GM23338 (cell line): Measurements from ENCODE around the gene EXD3.

Experiments
- EZH2 ChIP-seq: fragments of 200-600 bp; sonication (generic); IDR thresholded peaks from one replicate; pipeline ENCODE4 v1.8.0; 2017; ENCODE audit warnings: antibody characterized with exemption, mild to moderate bottlenecking, low read depth; ENCODE audit not compliant: unreplicated experiment
- EZH2phosphoT487 ChIP-seq: fragments of 200-600 bp; sonication (generic); IDR thresholded peaks from one replicate; pipeline ENCODE4 v1.8.1; 2018; ENCODE audit warnings: antibody characterized with exemption; ENCODE audit not compliant: unreplicated experiment
- STAT1 ChIP-seq: IDR thresholded peaks from one replicate; pipeline ENCODE4 v1.6.1; 2016; ENCODE audit warnings: antibody characterized with exemption; ENCODE audit not compliant: unreplicated experiment
- TF ChIP-seq, protein P1 (sequence below), 2 experiments: fragments of 200-600 bp in 1 of 2; sonication (generic) in 1 of 2; conservative IDR thresholded peaks; 2 replicates each; pipeline versions ENCODE4 v1.5.1 to v1.6.1; 2016 to 2017; ENCODE audit warnings: antibody characterized with exemption in 2 of 2, low read depth in 2 of 2, mild to moderate bottlenecking in 2 of 2, moderate library complexity in 1 of 2
- TF ChIP-seq, protein P2 (sequence below): IDR thresholded peaks from 2 replicates; pipeline ENCODE4 v1.6.1; 2016; ENCODE audit warnings: antibody characterized with exemption

DNA sequence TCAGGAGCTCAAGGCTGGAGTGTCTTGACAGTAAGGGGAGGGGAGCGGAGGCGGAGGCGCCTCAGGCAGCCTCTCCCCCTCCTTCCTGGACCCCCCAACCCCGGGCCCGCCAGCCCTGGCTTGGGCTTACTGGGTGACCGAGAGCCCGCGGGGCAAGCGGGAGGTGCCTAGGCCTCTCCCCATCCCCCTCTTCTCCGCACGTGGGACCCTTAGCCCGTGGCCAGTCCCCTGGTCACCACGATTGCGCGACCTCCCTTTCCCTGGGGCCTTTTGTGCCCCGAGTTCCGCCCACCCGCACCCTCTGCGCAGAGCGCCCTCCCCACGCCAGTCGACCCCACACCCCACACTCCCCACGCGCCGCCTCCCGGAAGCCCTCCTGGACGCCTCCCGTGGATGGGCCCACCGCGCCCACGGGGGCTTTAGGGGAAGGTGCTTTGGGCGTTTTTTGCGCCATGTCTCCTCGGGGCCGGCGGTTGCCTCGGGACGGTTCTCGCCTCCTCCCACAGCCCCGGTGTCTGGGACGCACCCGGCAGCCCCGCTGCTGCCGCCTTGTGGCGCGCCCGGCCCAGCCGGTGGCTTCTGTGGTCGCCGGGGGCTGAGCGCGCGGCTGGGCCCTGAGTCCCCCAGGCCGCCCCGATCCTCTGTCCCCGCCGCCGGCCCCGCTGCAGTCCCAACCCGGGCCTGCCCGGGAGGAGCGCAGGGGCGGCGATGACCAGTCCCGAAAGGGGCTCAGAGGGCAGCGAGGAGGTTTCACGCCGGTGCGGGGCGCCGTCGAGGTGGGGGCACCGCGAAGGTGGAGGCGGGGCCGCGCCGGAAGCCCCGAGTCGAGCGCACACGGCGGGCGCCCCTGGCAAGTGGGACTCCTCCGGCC lies 142.3 kb downstream of the EXD3 start:
- TF ChIP-seq EZH2phosphoT487, result no peak
- TF ChIP-seq, protein P1, sequence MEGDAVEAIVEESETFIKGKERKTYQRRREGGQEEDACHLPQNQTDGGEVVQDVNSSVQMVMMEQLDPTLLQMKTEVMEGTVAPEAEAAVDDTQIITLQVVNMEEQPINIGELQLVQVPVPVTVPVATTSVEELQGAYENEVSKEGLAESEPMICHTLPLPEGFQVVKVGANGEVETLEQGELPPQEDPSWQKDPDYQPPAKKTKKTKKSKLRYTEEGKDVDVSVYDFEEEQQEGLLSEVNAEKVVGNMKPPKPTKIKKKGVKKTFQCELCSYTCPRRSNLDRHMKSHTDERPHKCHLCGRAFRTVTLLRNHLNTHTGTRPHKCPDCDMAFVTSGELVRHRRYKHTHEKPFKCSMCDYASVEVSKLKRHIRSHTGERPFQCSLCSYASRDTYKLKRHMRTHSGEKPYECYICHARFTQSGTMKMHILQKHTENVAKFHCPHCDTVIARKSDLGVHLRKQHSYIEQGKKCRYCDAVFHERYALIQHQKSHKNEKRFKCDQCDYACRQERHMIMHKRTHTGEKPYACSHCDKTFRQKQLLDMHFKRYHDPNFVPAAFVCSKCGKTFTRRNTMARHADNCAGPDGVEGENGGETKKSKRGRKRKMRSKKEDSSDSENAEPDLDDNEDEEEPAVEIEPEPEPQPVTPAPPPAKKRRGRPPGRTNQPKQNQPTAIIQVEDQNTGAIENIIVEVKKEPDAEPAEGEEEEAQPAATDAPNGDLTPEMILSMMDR (conservative IDR thresholded peaks at IDR 0.05; ENCODE audit: low read depth in 2 of 2), result peak; percentile 36 to 67; a peak in 3 of 4 replicates
- no peak for TF ChIP-seq EZH2
- TF ChIP-seq, protein P2, sequence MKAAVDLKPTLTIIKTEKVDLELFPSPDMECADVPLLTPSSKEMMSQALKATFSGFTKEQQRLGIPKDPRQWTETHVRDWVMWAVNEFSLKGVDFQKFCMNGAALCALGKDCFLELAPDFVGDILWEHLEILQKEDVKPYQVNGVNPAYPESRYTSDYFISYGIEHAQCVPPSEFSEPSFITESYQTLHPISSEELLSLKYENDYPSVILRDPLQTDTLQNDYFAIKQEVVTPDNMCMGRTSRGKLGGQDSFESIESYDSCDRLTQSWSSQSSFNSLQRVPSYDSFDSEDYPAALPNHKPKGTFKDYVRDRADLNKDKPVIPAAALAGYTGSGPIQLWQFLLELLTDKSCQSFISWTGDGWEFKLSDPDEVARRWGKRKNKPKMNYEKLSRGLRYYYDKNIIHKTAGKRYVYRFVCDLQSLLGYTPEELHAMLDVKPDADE, result no peak
- TF ChIP-seq STAT1, result no peak
